Esophagus muscularis mucosa (tissue), 3 donors: ENCODE data around the gene RYR2.

Source experiments
- CTCF ChIP-seq, 3 experiments: fragments of 200-600 bp in 2 of 3; fragments of 450-650 bp in 1 of 3; sonication (generic) in 2 of 3; IDR thresholded peaks; one replicate each; pipeline ENCODE4 v1.5.1; 2017 to 2019; ENCODE audit warnings: antibody characterized with exemption in 3 of 3, mild to moderate bottlenecking in 2 of 3, moderate library complexity in 1 of 3
- POLR2AphosphoS5 ChIP-seq, 2 donors: sonication (generic); formaldehyde crosslinking; IDR thresholded peaks; one replicate each; pipeline ENCODE4 v1.6.1; 2017; ENCODE audit warnings: antibody characterized with exemption in 2 of 2

- TF ChIP-seq CTCF (IDR thresholded peaks at IDR 0.05) (no peak), POLR2AphosphoS5 (IDR thresholded peaks at IDR 0.05) (no peak)
Measured at GRCh38 chr1:237009611-237010010, 32.4 kb upstream of the RYR2 start.
